ENCODE data around the gene NGDN. TPM values are rescaled to one million over a fixed set of nuclear protein-coding genes. Genes with fewer than 3 reads are reported as not detected.
"Not testable (repeated sequence)": the region's sequence is repeated elsewhere in the genome, so short reads cannot be mapped to it uniquely, and the experiment has no call there.

The NGDN gene
- total RNA-seq, 1 experiment from 2014 or later, result 42.0 TPM

DNA sequence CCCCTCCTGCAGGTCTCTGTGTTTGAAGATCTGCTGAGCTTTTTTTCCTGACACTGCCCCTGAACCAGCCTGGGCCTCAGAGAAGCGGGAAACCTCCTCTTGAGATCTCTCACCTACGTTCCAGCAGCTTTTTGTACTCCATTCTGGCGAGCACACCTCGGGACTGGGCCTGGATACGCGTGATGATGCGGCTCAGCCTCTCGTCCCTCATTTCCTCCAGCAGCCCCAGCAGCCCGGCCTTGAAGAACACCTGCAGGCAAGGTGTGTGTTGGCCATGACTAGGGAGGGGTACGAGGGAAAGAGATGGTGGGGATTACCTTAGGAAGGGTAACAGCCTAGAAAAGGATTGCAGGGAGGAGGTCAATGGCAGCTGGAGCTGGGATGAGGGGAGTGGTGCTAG lies 44.3 kb upstream of the NGDN start (continued):
- TF ChIP-seq, protein P1, sequence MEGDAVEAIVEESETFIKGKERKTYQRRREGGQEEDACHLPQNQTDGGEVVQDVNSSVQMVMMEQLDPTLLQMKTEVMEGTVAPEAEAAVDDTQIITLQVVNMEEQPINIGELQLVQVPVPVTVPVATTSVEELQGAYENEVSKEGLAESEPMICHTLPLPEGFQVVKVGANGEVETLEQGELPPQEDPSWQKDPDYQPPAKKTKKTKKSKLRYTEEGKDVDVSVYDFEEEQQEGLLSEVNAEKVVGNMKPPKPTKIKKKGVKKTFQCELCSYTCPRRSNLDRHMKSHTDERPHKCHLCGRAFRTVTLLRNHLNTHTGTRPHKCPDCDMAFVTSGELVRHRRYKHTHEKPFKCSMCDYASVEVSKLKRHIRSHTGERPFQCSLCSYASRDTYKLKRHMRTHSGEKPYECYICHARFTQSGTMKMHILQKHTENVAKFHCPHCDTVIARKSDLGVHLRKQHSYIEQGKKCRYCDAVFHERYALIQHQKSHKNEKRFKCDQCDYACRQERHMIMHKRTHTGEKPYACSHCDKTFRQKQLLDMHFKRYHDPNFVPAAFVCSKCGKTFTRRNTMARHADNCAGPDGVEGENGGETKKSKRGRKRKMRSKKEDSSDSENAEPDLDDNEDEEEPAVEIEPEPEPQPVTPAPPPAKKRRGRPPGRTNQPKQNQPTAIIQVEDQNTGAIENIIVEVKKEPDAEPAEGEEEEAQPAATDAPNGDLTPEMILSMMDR (IDR thresholded peaks at IDR 0.05 in 2 of 3, conservative IDR thresholded peaks at IDR 0.05 in 1 of 3; ENCODE audit: borderline replicate concordance in 1 of 3, insufficient read depth in 1 of 3, low read depth in 2 of 3, low read length in 2 of 3), result no peak
- TF ChIP-seq EZH2 (IDR thresholded peaks at IDR 0.05) (no peak), RAD21 (IDR thresholded peaks at IDR 0.05; ENCODE audit: low read depth) (no peak), YY1 (IDR thresholded peaks at IDR 0.05; ENCODE audit: extremely low read depth, insufficient replicate concordance, low read depth, low read length) (no peak)
- TF ChIP-seq, protein P2, sequence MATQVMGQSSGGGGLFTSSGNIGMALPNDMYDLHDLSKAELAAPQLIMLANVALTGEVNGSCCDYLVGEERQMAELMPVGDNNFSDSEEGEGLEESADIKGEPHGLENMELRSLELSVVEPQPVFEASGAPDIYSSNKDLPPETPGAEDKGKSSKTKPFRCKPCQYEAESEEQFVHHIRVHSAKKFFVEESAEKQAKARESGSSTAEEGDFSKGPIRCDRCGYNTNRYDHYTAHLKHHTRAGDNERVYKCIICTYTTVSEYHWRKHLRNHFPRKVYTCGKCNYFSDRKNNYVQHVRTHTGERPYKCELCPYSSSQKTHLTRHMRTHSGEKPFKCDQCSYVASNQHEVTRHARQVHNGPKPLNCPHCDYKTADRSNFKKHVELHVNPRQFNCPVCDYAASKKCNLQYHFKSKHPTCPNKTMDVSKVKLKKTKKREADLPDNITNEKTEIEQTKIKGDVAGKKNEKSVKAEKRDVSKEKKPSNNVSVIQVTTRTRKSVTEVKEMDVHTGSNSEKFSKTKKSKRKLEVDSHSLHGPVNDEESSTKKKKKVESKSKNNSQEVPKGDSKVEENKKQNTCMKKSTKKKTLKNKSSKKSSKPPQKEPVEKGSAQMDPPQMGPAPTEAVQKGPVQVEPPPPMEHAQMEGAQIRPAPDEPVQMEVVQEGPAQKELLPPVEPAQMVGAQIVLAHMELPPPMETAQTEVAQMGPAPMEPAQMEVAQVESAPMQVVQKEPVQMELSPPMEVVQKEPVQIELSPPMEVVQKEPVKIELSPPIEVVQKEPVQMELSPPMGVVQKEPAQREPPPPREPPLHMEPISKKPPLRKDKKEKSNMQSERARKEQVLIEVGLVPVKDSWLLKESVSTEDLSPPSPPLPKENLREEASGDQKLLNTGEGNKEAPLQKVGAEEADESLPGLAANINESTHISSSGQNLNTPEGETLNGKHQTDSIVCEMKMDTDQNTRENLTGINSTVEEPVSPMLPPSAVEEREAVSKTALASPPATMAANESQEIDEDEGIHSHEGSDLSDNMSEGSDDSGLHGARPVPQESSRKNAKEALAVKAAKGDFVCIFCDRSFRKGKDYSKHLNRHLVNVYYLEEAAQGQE (IDR thresholded peaks at IDR 0.05; ENCODE audit: low read depth), result no peak

DNA sequence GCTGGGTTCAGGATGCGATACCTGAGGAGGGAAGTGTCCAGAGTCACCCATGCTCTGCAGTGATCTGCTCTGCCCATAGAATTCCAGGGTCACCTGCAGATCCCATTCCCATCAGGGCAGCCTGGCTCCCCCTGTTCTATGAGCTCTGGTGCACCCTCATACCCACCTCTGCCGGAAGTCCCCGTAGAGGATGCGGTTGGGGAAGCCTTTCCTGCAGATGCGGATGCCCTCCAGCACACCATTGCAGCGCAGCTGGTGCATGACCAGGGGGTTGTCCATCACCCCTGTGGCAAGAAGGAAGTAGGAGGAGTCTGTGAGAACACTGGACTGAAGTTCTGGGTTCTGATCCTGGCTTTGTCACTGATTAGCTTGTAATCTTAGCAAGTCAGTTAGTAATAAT lies 43.7 kb upstream of the NGDN start:
- POLR2A ChIA-PET; H3K9me2 ChIP-seq (ENCODE audit: insufficient read depth); H2AFZ ChIP-seq (ENCODE audit: low read depth, low read length, poor library complexity, severe bottlenecking); H3K27me3 ChIP-seq (ENCODE audit: insufficient read depth, low read length); BruUV-seq (replicated peaks); H3K4me3 ChIP-seq (replicated peaks in 1 of 2; ENCODE audit: low read depth in 1 of 2, low read length in 2 of 2); H4K20me1 ChIP-seq (ENCODE audit: insufficient read depth); intact Hi-C loops (cut with micrococcal nuclease); H3K27ac ChIP-seq (ENCODE audit: low read depth, low read length); DNase-seq (ENCODE audit: low read depth, low spot score); CTCF ChIA-PET; H3K9ac ChIP-seq (ENCODE audit: low read length); H3K4me2 ChIP-seq (ENCODE audit: low read length); RAD21 ChIA-PET (ENCODE audit: low non-redundant PET in 1 of 2, low total read pairs in 2 of 2, uncharacterized antibody in 2 of 2, unreplicated experiment in 2 of 2); ATAC-seq; H3K79me2 ChIP-seq (ENCODE audit: insufficient read depth, low read length); H3K9me3 ChIP-seq (ENCODE audit: control insufficient read depth in 1 of 2, insufficient read depth in 1 of 2, low read depth in 1 of 2, low read length in 2 of 2); H3K36me3 ChIP-seq (ENCODE audit: control insufficient read depth in 1 of 2, insufficient read depth in 2 of 2, low read length in 2 of 2); H3K4me1 ChIP-seq (ENCODE audit: control insufficient read depth in 1 of 2, insufficient read depth in 2 of 2, low read length in 2 of 2): not testable (repeated sequence)

Measured in HCT116 (cell line).